Measurements from ENCODE around the gene DPYD. TPM values are rescaled to one million over a fixed set of nuclear protein-coding genes. Genes with fewer than 3 reads are reported as not detected.

DPYD gene
- total RNA-seq, 1 donor from 2014 or later = 12.8 TPM

DNA sequence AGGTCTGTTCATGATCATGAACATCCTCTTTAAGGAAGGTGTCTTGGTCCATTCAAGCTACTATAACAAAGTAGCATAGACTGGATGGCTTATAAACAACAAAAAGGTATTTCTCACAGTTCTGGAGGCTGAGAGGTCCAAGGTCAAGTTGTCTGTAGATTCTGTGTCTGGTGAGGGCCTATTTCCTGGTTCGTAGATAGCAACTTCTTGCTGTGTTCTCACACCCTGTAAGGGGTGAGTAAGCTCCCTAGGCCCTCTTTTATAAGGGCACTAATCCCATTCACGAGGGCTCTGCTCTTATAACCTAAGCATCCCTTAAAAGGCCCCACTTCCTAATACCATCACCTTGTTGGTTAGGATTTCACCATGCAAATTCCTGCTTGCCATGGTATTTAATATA is 851.5 kb downstream of the DPYD start:
- H3K4me3 Mint-ChIP-seq (ENCODE audit: unreplicated experiment) = no peak overlapping the region
- TF ChIP-seq, protein P1, sequence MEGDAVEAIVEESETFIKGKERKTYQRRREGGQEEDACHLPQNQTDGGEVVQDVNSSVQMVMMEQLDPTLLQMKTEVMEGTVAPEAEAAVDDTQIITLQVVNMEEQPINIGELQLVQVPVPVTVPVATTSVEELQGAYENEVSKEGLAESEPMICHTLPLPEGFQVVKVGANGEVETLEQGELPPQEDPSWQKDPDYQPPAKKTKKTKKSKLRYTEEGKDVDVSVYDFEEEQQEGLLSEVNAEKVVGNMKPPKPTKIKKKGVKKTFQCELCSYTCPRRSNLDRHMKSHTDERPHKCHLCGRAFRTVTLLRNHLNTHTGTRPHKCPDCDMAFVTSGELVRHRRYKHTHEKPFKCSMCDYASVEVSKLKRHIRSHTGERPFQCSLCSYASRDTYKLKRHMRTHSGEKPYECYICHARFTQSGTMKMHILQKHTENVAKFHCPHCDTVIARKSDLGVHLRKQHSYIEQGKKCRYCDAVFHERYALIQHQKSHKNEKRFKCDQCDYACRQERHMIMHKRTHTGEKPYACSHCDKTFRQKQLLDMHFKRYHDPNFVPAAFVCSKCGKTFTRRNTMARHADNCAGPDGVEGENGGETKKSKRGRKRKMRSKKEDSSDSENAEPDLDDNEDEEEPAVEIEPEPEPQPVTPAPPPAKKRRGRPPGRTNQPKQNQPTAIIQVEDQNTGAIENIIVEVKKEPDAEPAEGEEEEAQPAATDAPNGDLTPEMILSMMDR (IDR thresholded peaks at IDR 0.05; ENCODE audit: partially characterized antibody, unreplicated experiment) = no peak
- H3K36me3 Mint-ChIP-seq (ENCODE audit: unreplicated experiment) = no peaks in the 10 kb centered on the region
- H3K27ac Mint-ChIP-seq (ENCODE audit: unreplicated experiment) = no peak overlapping the region
- no peak for DNase-seq
- no peaks in the 10 kb centered on the region for H3K4me1 Mint-ChIP-seq (ENCODE audit: low read depth, unreplicated experiment)
- no peaks in the 10 kb centered on the region for H3K9me3 Mint-ChIP-seq (ENCODE audit: unreplicated experiment)
- no peaks in the 10 kb centered on the region for H3K27me3 Mint-ChIP-seq (ENCODE audit: unreplicated experiment)

DNA sequence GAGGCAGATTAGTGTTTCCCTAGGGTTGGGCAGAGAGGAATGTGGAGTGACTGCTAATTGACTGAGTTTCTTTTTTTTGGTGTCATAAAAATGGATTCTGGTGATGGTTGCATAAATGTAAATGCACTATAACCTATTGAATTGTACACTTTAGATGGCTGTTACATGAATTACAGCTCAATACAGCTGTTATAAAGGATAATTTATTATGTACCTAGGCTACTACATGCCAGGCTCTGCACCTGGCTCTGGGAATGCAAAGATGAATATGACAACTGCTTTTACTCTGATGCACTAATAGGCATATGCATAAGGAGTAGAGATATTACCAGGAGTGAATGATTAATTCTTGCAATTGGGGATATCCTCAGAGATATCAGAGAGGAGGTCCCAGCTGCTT is 854.0 kb downstream of the DPYD start:
- DNase-seq = no peak
- Mint-ChIP-seq H3K9me3 (ENCODE audit: unreplicated experiment) (peaks cover 1% of the 10 kb centered on the region), H3K36me3 (ENCODE audit: unreplicated experiment) (peaks cover 5% of the 10 kb centered on the region), H3K27ac (ENCODE audit: unreplicated experiment) (no peak overlapping the region), H3K4me3 (ENCODE audit: unreplicated experiment) (no peak overlapping the region), H3K27me3 (ENCODE audit: unreplicated experiment) (no peaks in the 10 kb centered on the region), H3K4me1 (ENCODE audit: low read depth, unreplicated experiment) (no peaks in the 10 kb centered on the region)
- TF ChIP-seq, protein P1 (IDR thresholded peaks at IDR 0.05; ENCODE audit: partially characterized antibody, unreplicated experiment) = no peak

DNA sequence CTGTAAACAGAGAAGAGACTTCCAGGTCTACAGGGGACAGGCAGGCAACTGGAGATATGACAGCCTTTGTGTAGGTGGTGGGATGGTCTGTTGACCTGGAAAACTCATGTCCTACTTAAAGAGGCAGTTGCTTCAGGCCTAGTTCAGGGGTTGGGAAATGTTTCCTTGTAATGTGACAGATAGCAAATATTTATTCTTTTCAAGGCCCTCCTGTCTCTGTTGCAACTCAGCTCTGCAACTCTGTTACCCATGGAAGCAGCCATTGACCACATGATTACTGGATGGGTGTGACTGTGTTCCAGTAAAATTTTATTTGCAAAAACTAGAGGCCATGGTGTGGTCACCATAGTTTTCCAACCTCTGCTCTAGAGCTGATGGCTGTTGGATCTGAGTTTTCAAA is 857.3 kb downstream of the DPYD start:
- TF ChIP-seq, protein P1 (IDR thresholded peaks at IDR 0.05; ENCODE audit: partially characterized antibody, unreplicated experiment) = no peak
- Mint-ChIP-seq H3K4me1 (ENCODE audit: low read depth, unreplicated experiment) (no peaks in the 10 kb centered on the region), H3K4me3 (ENCODE audit: unreplicated experiment) (no peak overlapping the region), H3K27me3 (ENCODE audit: unreplicated experiment) (no peaks in the 10 kb centered on the region), H3K9me3 (ENCODE audit: unreplicated experiment) (peaks cover 1% of the 10 kb centered on the region), H3K36me3 (ENCODE audit: unreplicated experiment) (peaks cover 9% of the 10 kb centered on the region), H3K27ac (ENCODE audit: unreplicated experiment) (no peak overlapping the region)
- DNase-seq = no peak

DNA sequence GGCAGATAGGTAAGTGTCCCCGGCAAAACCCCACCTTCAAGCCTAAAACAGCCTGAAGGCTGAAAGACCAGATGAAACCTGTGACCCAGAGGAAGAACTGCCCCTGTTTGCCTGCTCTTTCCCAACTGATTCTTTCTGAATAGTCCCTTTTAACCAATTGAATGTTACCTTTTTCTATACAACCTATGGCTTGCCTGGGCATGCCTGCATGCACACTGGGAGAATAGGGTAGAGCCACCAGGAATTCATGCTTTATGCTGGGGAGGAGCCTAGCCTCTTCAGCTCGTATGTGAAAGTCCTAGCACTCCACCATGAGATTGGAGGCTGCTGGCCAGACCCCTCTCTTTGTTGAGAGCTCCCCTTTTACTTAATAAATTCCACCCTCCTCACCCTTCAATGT is 859.2 kb downstream of the DPYD start:
- Mint-ChIP-seq H3K27ac (ENCODE audit: unreplicated experiment) (no peak overlapping the region), H3K9me3 (ENCODE audit: unreplicated experiment) (peaks cover 6% of the 10 kb centered on the region), H3K4me1 (ENCODE audit: low read depth, unreplicated experiment) (no peaks in the 10 kb centered on the region), H3K4me3 (ENCODE audit: unreplicated experiment) (no peak overlapping the region), H3K27me3 (ENCODE audit: unreplicated experiment) (no peaks in the 10 kb centered on the region), H3K36me3 (ENCODE audit: unreplicated experiment) (peaks cover 9% of the 10 kb centered on the region)
- DNase-seq = no peak
- TF ChIP-seq, protein P1 (IDR thresholded peaks at IDR 0.05; ENCODE audit: partially characterized antibody, unreplicated experiment) = no peak

DNA sequence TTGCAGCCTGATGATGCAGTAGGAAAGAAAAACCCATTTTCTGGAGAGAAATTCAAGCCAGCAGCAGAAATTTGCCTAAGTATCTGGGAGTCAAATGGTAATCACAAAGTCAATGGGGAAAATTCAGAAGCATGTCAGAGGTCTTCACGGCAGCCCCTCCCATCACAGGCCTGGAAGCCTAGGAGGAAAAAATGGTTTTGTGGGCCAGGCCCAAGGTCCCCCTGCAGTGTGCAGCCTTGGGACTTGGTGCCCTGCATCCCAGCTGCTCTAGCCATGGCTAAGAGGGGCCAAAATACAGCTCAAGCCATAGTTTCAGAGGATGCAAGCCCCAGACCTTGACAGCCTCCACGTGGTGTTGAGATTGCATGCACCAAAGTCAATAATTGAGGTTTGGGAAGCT is 864.4 kb downstream of the DPYD start:
- no peak overlapping the region for H3K4me3 Mint-ChIP-seq (ENCODE audit: unreplicated experiment)
- peaks cover 16% of the 10 kb centered on the region for H3K36me3 Mint-ChIP-seq (ENCODE audit: unreplicated experiment)
- no peaks in the 10 kb centered on the region for H3K27me3 Mint-ChIP-seq (ENCODE audit: unreplicated experiment)
- H3K4me1 Mint-ChIP-seq (ENCODE audit: low read depth, unreplicated experiment) = no peaks in the 10 kb centered on the region
- TF ChIP-seq, protein P1 (IDR thresholded peaks at IDR 0.05; ENCODE audit: partially characterized antibody, unreplicated experiment) = no peak
- no peak for DNase-seq
- peaks cover 12% of the 10 kb centered on the region for H3K9me3 Mint-ChIP-seq (ENCODE audit: unreplicated experiment)
- no peak overlapping the region for H3K27ac Mint-ChIP-seq (ENCODE audit: unreplicated experiment)

All from glutamatergic neuron (in vitro differentiated cells).